ENCODE measurements around the gene PPP1R11.
"Not testable (repeated sequence)": the region's sequence is repeated elsewhere in the genome, so short reads cannot be mapped to it uniquely, and the experiment has no call there.

Gene PPP1R11, protein sequence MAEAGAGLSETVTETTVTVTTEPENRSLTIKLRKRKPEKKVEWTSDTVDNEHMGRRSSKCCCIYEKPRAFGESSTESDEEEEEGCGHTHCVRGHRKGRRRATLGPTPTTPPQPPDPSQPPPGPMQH

GRCh38 chr6:30066577-30067459 is at the start of gene PPP1R11:
Gene PPP1R11, plus strand, starts transcription at chr6:30067198. Its CDS starts 213 bp downstream, at chr6:30067411.
- peaks cover 27% of the 10 kb centered on the region for H3K27me3 ChIP-seq (ENCODE audit: control insufficient read depth, insufficient read depth, low read length)
- H3K9me3 ChIP-seq (ENCODE audit: control insufficient read depth, insufficient read depth, low read length), result no peaks in the 10 kb centered on the region
- no peaks in the 10 kb centered on the region for H3K36me3 ChIP-seq (ENCODE audit: control insufficient read depth, insufficient read depth, low read length)
- H3K4me1 ChIP-seq (ENCODE audit: control insufficient read depth, insufficient read depth, low read length), result peaks cover 6% of the 10 kb centered on the region
- H3K9ac ChIP-seq (ENCODE audit: low read depth, low read length), result peak within 1 kb of the TSS; percentile 90
- peak within 1 kb of the TSS; percentile 99 for H3K4me3 ChIP-seq (ENCODE audit: low read depth, low read length)

- Histone ChIP-seq H3K36me3 (ENCODE audit: control insufficient read depth, insufficient read depth, low read length) (no peaks in the 10 kb centered on the region), H3K9me3 (ENCODE audit: control insufficient read depth, insufficient read depth, low read length) (no peaks in the 10 kb centered on the region), H3K9ac (ENCODE audit: low read depth, low read length) (no peak overlapping the region), H3K4me1 (ENCODE audit: control insufficient read depth, insufficient read depth, low read length) (no peaks in the 10 kb centered on the region), H3K4me3 (ENCODE audit: low read depth, low read length) (no peak overlapping the region), H3K27me3 (ENCODE audit: control insufficient read depth, insufficient read depth, low read length) (peaks cover 3% of the 10 kb centered on the region)
These were observed 47.2 kb upstream of the PPP1R11 start for GRCh38 chr6:30019819-30020218.

- H3K9me3 ChIP-seq (ENCODE audit: control insufficient read depth, insufficient read depth, low read length), result no peaks in the 10 kb centered on the region
- H3K9ac ChIP-seq (ENCODE audit: low read depth, low read length), result no peak overlapping the region
- no peaks in the 10 kb centered on the region for H3K4me1 ChIP-seq (ENCODE audit: control insufficient read depth, insufficient read depth, low read length)
- no peaks in the 10 kb centered on the region for H3K36me3 ChIP-seq (ENCODE audit: control insufficient read depth, insufficient read depth, low read length)
- H3K4me3 ChIP-seq (ENCODE audit: low read depth, low read length), result no peak overlapping the region
- peaks cover 3% of the 10 kb centered on the region for H3K27me3 ChIP-seq (ENCODE audit: control insufficient read depth, insufficient read depth, low read length)
These were observed 46.4 kb upstream of the PPP1R11 start for GRCh38 chr6:30020626-30021025.

- H3K4me3 ChIP-seq (ENCODE audit: low read depth, low read length), result no peak overlapping the region
- H3K9me3 ChIP-seq (ENCODE audit: control insufficient read depth, insufficient read depth, low read length), result no peaks in the 10 kb centered on the region
- peaks cover 3% of the 10 kb centered on the region for H3K27me3 ChIP-seq (ENCODE audit: control insufficient read depth, insufficient read depth, low read length)
- no peaks in the 10 kb centered on the region for H3K36me3 ChIP-seq (ENCODE audit: control insufficient read depth, insufficient read depth, low read length)
- no peak overlapping the region for H3K9ac ChIP-seq (ENCODE audit: low read depth, low read length)
- no peaks in the 10 kb centered on the region for H3K4me1 ChIP-seq (ENCODE audit: control insufficient read depth, insufficient read depth, low read length)
These were observed 44.8 kb upstream of the PPP1R11 start for GRCh38 chr6:30022189-30022588.

- H3K4me3 ChIP-seq (ENCODE audit: low read depth, low read length); H3K36me3 ChIP-seq (ENCODE audit: control insufficient read depth, insufficient read depth, low read length); H3K9ac ChIP-seq (ENCODE audit: low read depth, low read length); H3K27me3 ChIP-seq (ENCODE audit: control insufficient read depth, insufficient read depth, low read length); H3K9me3 ChIP-seq (ENCODE audit: control insufficient read depth, insufficient read depth, low read length); H3K4me1 ChIP-seq (ENCODE audit: control insufficient read depth, insufficient read depth, low read length): not testable (repeated sequence)
These were observed 44.3 kb upstream of the PPP1R11 start for GRCh38 chr6:30022712-30023111.

DNA sequence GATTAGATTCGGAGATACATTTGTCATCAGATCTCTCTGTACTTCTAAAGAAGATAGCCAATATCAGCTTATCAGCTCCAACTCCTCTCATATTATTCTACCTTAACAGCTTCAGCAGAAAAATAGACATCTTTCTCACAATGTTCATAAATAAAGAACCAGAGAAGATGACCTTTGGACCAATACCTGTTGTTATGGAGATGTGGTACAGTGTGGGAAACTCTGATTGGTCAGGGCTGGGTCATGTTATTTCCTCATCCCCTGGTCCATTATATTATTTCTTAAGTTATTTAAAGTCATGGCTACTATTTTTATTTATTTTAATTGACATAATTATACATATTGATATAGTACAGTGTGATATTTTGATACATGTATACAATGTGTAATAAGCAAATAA is 41.8 kb upstream of the PPP1R11 start:
- no peaks in the 10 kb centered on the region for H3K4me1 ChIP-seq (ENCODE audit: control insufficient read depth, insufficient read depth, low read length)
- H3K9me3 ChIP-seq (ENCODE audit: control insufficient read depth, insufficient read depth, low read length), result no peaks in the 10 kb centered on the region
- no peak overlapping the region for H3K4me3 ChIP-seq (ENCODE audit: low read depth, low read length)
- no peaks in the 10 kb centered on the region for H3K36me3 ChIP-seq (ENCODE audit: control insufficient read depth, insufficient read depth, low read length)
- no peak overlapping the region for H3K9ac ChIP-seq (ENCODE audit: low read depth, low read length)
- no peaks in the 10 kb centered on the region for H3K27me3 ChIP-seq (ENCODE audit: control insufficient read depth, insufficient read depth, low read length)

- Histone ChIP-seq H3K36me3 (ENCODE audit: control insufficient read depth, insufficient read depth, low read length) (no peaks in the 10 kb centered on the region), H3K9ac (ENCODE audit: low read depth, low read length) (no peak overlapping the region), H3K4me3 (ENCODE audit: low read depth, low read length) (no peak overlapping the region), H3K4me1 (ENCODE audit: control insufficient read depth, insufficient read depth, low read length) (no peaks in the 10 kb centered on the region), H3K9me3 (ENCODE audit: control insufficient read depth, insufficient read depth, low read length) (no peaks in the 10 kb centered on the region), H3K27me3 (ENCODE audit: control insufficient read depth, insufficient read depth, low read length) (no peaks in the 10 kb centered on the region)
These were observed 37.4 kb upstream of the PPP1R11 start for GRCh38 chr6:30029588-30029987.

DNA sequence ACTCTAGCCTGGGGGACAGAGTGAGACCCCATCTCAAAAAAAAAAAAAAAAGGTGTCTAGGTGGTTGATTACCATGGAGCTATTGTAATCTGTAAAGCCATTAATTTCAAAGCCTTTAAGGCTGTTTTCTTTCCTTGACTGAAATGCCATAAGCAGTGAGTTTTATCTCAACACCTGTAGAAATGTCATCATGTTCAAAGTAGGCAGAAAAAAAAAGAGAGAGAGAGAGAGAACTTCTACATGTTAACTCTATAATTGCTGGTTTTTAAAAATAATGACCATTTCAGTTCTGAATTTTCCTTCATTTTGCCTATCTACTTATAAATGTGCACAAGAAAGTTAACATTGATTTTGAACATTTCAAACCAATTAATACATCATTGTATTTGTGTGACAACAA is 35.6 kb upstream of the PPP1R11 start:
- Histone ChIP-seq H3K4me3 (ENCODE audit: low read depth, low read length) (no peak overlapping the region), H3K27me3 (ENCODE audit: control insufficient read depth, insufficient read depth, low read length) (no peaks in the 10 kb centered on the region), H3K36me3 (ENCODE audit: control insufficient read depth, insufficient read depth, low read length) (no peaks in the 10 kb centered on the region), H3K4me1 (ENCODE audit: control insufficient read depth, insufficient read depth, low read length) (no peaks in the 10 kb centered on the region), H3K9ac (ENCODE audit: low read depth, low read length) (no peak overlapping the region), H3K9me3 (ENCODE audit: control insufficient read depth, insufficient read depth, low read length) (no peaks in the 10 kb centered on the region)

- not testable (repeated sequence) for H3K9ac ChIP-seq (ENCODE audit: low read depth, low read length); H3K9me3 ChIP-seq (ENCODE audit: control insufficient read depth, insufficient read depth, low read length); H3K4me3 ChIP-seq (ENCODE audit: low read depth, low read length); H3K36me3 ChIP-seq (ENCODE audit: control insufficient read depth, insufficient read depth, low read length); H3K27me3 ChIP-seq (ENCODE audit: control insufficient read depth, insufficient read depth, low read length); H3K4me1 ChIP-seq (ENCODE audit: control insufficient read depth, insufficient read depth, low read length)
These were observed 33.6 kb upstream of the PPP1R11 start for GRCh38 chr6:30033440-30033839.

DNA sequence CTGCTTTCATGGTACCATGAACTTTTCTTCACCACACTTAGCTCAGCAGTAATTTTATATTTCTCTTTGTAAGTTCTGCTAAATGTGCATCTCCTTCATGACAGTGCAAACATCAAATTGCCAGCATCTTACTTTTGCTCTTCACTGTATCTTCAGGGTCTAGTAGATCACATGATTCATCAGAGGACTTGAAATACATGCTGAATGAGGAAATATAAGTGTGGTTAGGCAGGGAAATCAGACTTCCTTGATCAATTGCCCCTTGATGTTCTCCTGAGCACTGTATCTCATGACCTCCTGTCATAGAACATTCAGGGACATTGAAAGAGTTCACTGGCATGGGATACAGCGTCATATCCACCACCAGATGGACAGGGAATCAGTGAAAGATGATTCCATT is 31.2 kb upstream of the PPP1R11 start:
- Histone ChIP-seq H3K4me1 (ENCODE audit: control insufficient read depth, insufficient read depth, low read length) (no peaks in the 10 kb centered on the region), H3K4me3 (ENCODE audit: low read depth, low read length) (no peak overlapping the region), H3K9ac (ENCODE audit: low read depth, low read length) (no peak overlapping the region), H3K9me3 (ENCODE audit: control insufficient read depth, insufficient read depth, low read length) (no peaks in the 10 kb centered on the region), H3K36me3 (ENCODE audit: control insufficient read depth, insufficient read depth, low read length) (no peaks in the 10 kb centered on the region), H3K27me3 (ENCODE audit: control insufficient read depth, insufficient read depth, low read length) (no peaks in the 10 kb centered on the region)

DNA sequence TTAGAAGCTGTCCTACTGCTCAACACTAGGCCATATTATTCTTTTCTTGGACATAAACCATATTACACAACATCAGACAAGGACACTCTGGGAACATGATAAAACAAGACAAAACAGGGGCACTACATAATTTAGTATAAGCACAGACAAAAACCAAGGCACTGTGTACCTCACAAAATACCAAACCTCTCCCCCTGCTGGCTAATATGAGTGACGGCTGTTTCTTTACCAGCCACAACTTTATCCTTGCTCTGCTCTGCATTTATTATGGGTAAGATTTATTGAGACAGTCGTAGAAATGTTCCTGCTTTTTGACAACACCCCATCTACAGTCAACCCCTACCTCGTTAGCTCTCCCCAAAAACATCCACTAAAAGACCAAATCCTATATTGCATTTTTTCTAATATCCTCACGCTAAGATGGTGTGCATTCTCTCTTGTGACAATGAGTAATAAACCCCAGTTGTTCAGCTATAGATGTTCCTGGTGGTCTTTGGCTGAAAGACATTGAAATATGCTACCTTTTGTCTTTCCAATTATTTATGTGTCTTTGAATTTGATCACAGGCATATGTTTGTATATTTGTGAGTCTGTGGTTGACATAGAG is 29.7 kb upstream of the PPP1R11 start:
- Histone ChIP-seq H3K9me3 (ENCODE audit: control insufficient read depth, insufficient read depth, low read length) (no peaks in the 10 kb centered on the region), H3K36me3 (ENCODE audit: control insufficient read depth, insufficient read depth, low read length) (no peaks in the 10 kb centered on the region), H3K9ac (ENCODE audit: low read depth, low read length) (no peak overlapping the region), H3K4me3 (ENCODE audit: low read depth, low read length) (no peak overlapping the region), H3K4me1 (ENCODE audit: control insufficient read depth, insufficient read depth, low read length) (no peaks in the 10 kb centered on the region), H3K27me3 (ENCODE audit: control insufficient read depth, insufficient read depth, low read length) (no peaks in the 10 kb centered on the region)

GRCh38 chr6:30041221-30041620 is 25.8 kb upstream of the PPP1R11 start:
- no peak overlapping the region for H3K9ac ChIP-seq (ENCODE audit: low read depth, low read length)
- H3K36me3 ChIP-seq (ENCODE audit: control insufficient read depth, insufficient read depth, low read length), result no peaks in the 10 kb centered on the region
- no peaks in the 10 kb centered on the region for H3K4me1 ChIP-seq (ENCODE audit: control insufficient read depth, insufficient read depth, low read length)
- H3K4me3 ChIP-seq (ENCODE audit: low read depth, low read length), result no peak overlapping the region
- H3K9me3 ChIP-seq (ENCODE audit: control insufficient read depth, insufficient read depth, low read length), result no peaks in the 10 kb centered on the region
- no peaks in the 10 kb centered on the region for H3K27me3 ChIP-seq (ENCODE audit: control insufficient read depth, insufficient read depth, low read length)

Data from iPS-15b (cell line).